ENCODE data around the gene MAP4.
"Not testable (repeated sequence)": the region's sequence is repeated elsewhere in the genome, so short reads cannot be mapped to it uniquely, and the experiment has no call there.

The MAP4 gene

GRCh38 chr3:47895241-47895640 is 121.0 kb downstream of the MAP4 start:
- DNase-seq (ENCODE audit: low read depth, low spot score), result no peak

DNA sequence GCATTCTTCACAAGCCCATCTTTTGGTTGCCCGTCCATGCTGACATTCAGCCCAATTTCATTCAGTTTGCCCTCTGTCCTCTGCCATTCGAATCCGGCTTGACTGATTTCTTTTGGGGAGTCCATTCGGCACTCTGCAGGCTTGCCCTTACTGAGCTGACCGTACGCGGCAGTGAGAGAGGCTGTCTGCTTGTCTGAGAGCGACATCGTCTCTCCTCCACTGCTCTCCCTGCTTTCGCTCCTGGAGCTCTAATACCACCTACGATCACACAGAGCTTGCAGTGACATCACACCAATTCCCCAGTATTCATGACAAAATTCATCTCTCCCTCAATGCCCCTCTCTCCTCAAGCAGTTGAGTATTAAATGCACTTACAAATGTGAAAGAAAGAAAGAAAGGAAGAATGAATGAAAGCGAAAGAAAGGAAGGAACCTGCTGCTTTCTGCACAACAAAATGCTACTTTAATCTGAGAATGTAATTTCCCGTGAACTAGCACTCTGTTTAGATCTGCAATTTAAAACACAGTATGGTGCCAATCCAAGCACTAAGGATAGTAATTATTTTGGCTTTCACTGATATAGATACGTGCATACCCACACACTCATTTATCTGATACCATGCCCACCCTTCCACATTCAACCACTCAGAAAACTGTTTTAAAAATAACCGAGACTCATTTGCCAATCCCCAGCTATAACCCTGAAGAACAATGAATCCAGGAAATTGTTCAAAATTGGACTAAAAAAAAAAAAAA is 123.8 kb downstream of the MAP4 start:
- no peak for DNase-seq (ENCODE audit: low read depth, low spot score)

GRCh38 chr3:47891613-47892005 is 124.6 kb downstream of the MAP4 start:
- no peak for DNase-seq (ENCODE audit: low read depth, low spot score)

DNA sequence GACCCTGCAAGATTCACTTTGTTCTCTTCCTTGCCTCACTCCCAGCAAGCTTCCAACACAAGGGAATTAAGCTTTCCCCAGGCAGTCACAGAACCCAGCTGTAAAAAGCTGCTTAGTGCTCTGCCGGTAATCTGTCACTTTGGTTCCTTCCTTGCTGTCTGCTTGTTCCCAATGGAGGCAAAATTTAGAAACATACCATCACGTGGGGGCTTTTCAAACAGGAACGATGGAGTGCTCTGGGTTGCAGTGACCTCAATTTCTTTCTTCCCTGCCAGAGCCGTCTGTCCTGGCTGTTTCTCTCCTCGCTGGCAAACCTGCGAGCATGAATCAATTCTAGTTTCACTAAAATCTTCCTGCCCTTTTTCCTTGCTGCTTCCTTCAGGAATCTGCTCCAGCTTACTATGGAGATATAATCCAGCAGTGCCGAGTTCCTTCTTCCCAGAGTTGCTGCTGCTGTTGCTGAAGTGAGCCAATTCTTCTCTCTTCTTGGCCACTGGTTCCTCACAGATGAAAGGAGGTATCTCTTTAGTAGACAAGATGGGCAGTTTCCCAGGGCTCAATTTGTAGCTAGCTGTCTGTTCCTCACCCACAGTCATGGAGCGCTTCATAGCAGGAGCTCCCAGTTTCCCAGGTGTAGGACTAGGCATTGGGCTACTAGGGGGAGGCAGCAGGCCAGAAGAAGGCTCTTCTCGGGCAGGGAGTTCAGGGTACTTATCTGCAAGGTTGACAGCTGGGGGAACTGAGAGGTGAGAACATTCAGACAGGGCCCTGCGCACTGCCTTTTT is 125.2 kb downstream of the MAP4 start:
- DNase-seq (ENCODE audit: low read depth, low spot score), result no peak

GRCh38 chr3:47890126-47890827 is 125.9 kb downstream of the MAP4 start:
- DNase-seq (ENCODE audit: low read depth, low spot score), result no peak

- DNase-seq (ENCODE audit: low read depth, low spot score), result no peak
These were observed 127.0 kb downstream of the MAP4 start for GRCh38 chr3:47888986-47889757.

GRCh38 chr3:47887991-47888390 is 128.2 kb downstream of the MAP4 start:
- not testable (repeated sequence) for DNase-seq (ENCODE audit: low read depth, low spot score)

DNA sequence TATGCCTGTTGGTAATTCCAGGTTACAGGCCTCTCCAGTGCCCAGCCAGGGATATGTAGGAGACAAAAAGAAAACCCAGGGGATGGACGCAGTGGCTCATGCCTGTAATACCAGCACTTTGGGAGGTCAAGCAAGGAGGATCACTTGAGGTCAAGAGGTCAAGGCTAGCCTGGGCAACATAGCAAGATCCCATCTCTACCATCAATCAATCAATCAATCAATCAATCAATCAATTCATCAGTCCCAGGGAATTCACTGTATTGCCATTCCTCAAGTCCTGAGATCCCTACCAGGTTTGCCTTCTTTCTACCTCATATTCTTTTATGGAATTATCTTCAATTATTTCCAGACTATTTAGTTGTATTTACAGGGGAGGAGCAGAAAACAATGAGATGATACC is 131.0 kb downstream of the MAP4 start:
- no peak for DNase-seq (ENCODE audit: low read depth, low spot score)

DNA sequence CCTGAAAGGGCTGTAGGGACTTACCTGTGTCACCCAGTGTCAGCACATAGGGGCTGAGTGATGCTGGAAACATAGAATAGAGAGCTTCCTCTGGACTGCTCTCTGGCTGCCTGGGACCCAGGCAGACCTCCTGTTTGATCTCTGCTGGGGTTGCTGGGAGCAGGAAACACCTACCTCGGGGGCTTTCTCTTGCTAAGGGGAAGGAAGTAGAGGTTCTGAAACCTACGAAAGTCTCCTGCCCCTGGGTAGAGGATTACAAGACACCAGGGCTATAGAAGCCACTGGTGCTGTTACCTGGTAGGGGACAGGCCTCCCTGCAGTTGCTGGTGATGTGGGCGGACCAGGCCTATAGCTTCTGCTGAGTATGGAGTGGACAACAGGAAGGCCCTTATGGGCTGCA is 131.6 kb downstream of the MAP4 start:
- no peak for DNase-seq (ENCODE audit: low read depth, low spot score)

- no peak for DNase-seq (ENCODE audit: low read depth, low spot score)
These were observed 133.9 kb downstream of the MAP4 start for GRCh38 chr3:47882338-47882737.

DNA sequence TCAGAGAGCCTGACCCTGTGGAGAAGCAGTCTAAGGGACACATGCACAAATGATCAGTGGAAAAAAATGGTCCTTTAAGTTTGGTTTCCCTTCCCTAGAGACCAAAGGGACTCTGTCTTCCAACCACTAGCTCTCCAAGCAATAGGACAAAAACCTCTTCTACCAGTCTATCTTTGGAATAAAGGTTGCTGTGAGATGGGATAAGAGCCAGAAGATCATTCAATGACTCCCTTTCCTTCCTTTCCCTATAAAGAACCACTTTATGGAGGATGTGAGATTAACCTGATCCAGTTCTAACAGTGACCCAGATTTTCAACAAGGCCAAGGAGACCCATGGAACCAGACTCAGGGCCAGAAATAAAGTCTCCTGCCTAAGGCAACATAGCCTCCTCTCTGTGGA is 138.5 kb downstream of the MAP4 start:
- DNase-seq (ENCODE audit: low read depth, low spot score), result no peak

DNA sequence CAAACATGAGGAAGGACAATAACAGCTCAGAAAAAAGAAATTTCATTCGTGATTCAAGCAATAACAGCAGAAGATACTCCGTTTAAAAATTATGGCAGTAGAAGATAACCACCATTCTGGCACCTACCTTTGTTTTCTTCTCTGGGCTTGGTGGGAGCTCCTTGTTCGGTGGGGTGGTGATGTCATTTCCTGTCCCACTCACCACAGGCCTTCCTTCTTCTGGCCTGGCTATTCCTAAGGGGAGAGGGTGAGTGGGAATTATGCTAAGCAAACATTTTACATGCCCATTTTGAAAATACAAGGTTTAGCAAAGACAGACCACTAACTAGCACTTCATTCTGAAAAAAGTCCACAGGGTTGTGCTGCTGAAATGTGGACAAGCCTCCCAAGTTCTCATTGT is 138.9 kb downstream of the MAP4 start:
- DNase-seq (ENCODE audit: low read depth, low spot score), result no peak

- DNase-seq (ENCODE audit: low read depth, low spot score), result no peak
These were observed 141.3 kb downstream of the MAP4 start for GRCh38 chr3:47874913-47875312.

GRCh38 chr3:47874438-47874837 is 141.8 kb downstream of the MAP4 start:
- no peak for DNase-seq (ENCODE audit: low read depth, low spot score)

GRCh38 chr3:47872916-47873315 is 143.3 kb downstream of the MAP4 start:
- DNase-seq (ENCODE audit: low read depth, low spot score), result no peak

- no peak for DNase-seq (ENCODE audit: low read depth, low spot score)
These were observed 144.8 kb downstream of the MAP4 start for GRCh38 chr3:47871389-47871788.

DNA sequence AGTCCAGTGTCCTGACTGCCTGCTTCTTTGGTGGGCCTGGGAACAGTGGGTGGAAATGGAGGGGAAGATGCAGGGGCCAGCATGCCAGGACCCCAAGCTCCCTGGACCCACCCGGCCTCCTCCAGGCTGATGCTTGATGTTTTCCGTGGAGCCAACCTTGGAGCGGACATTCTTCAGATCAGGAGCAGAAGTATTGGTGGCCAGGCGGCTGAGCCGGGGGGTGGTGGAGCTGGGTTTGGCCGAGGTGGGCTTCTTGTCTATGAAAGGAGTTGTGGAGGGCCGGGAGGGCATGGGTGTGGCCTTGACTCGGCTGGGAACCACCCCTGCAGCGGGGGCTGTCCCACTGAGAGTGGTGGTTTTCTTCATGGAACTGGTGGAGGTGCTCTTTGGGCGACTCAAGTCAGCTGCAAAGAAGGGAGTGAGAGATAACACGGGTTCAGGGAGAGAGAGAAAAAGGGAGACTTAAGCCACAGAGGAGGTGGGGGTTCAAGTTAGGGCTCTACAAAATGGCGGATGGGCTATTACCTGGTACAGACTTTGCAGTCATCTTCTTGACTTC is 145.4 kb downstream of the MAP4 start:
- DNase-seq (ENCODE audit: low read depth, low spot score), result no peak

- no peak for DNase-seq (ENCODE audit: low read depth, low spot score)
These were observed 146.1 kb downstream of the MAP4 start for GRCh38 chr3:47870156-47870555.

- no peak for DNase-seq (ENCODE audit: low read depth, low spot score)
These were observed 147.9 kb downstream of the MAP4 start for GRCh38 chr3:47868306-47868705.

DNA sequence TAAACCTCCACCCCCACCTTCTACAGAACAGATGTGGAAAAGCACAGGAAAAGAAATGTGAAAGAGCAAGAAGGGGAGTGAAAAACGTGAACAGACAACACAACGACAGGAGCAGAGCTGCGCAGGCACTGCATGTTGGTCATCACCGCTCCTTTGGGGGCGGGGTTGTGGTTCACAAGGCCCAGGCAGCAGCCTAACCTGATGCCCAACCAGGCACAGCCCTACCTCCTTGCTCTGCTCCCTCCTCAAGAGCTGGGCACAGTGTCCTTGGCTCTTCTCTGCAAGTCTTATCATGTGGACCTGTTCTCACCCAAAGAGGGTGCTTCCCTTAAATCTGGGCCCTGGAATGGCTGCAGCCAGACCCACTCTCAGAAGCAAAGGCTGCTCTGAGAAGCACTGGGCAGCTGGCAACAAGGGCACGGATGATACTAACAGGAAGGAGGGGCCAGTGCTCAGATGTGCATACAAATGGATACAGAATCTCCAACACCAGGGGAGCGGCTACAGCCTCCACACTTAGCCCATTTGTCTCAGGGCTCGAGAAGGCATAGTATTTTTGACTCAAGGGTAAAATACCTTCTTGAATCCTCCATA is 148.7 kb downstream of the MAP4 start:
- DNase-seq (ENCODE audit: low read depth, low spot score), result no peak

DNA sequence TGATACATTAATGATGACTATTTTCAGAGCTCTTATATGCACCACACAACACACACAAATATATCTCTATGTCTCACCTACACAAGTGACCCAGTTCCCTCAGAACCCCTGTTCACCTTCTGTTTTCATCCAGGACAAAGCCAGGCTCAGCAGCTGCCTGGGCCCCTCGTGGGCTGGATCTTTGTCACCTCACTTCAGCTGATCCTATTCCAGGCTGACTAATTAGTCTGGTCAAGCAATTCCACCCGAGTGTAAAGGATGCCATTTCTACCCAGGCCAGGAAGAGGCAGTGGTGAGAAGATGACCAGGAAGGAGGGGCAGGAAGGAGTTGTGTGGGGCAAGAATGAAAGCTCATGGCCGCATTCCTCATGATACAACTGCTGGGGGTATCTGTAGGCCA is 151.0 kb downstream of the MAP4 start:
- DNase-seq (ENCODE audit: low read depth, low spot score), result no peak
